22Rv1 (cell line): Measurements from ENCODE around the gene GABBR1.

ENCODE experiments used
- CTCF ChIP-seq: fragments of 450-650 bp; IDR thresholded peaks from 2 replicates; pipeline ENCODE4 v1.5.1; 2017; ENCODE audit warnings: mild to moderate bottlenecking
- ZFX ChIP-seq: fragments of 450-650 bp; IDR thresholded peaks from 2 replicates; pipeline ENCODE4 v1.6.1; 2017; ENCODE audit warnings: antibody characterized with exemption, borderline replicate concordance

GRCh38 chr6:29630315-29630714 lies 2.7 kb downstream of the GABBR1 start:
- TF ChIP-seq CTCF: no peak
- TF ChIP-seq ZFX: no peak
